Measurements from ENCODE around the gene AFAP1L1.
A peak's percentile ranks its signal among the peaks of the same experiment; 100 is the strongest.

AFAP1L1 gene

GRCh38 chr5:149344151-149344550 is 72.5 kb downstream of the AFAP1L1 start:
- DNase-seq (ENCODE audit: insufficient read length, low spot score) (no peak), FAIRE-seq (no peak)

- DNase-seq (ENCODE audit: insufficient read length, low spot score) = peak; percentile 96
- FAIRE-seq = peak; percentile 69
Measured at GRCh38 chr5:149345147-149345891, 73.7 kb downstream of the AFAP1L1 start, which contains the start of gene GRPEL2. GRPEL2 (plus strand) TSS chr5:149345499; CDS start chr5:149345540, 41 bp downstream.

- DNase-seq (ENCODE audit: insufficient read length, low spot score) (no peak), FAIRE-seq (no peak)
Measured at GRCh38 chr5:149345892-149346222, 74.2 kb downstream of the AFAP1L1 start.

- DNase-seq (ENCODE audit: insufficient read length, low spot score) (no peak), FAIRE-seq (no peak)
Measured at GRCh38 chr5:149348518-149348917, 76.9 kb downstream of the AFAP1L1 start.

- DNase-seq (ENCODE audit: insufficient read length, low spot score) (no peak), FAIRE-seq (no peak)
Measured at GRCh38 chr5:149349382-149349781, 77.7 kb downstream of the AFAP1L1 start.

GRCh38 chr5:149352169-149352568 is 80.5 kb downstream of the AFAP1L1 start:
- FAIRE-seq = no peak
- DNase-seq (ENCODE audit: insufficient read length, low spot score) = no peak

GRCh38 chr5:149353911-149354310 is 82.3 kb downstream of the AFAP1L1 start:
- no peak for FAIRE-seq

GRCh38 chr5:149355688-149356087 is 84.0 kb downstream of the AFAP1L1 start:
- DNase-seq (ENCODE audit: insufficient read length, low spot score) = no peak
- FAIRE-seq = no peak

More at GRCh38 chr5:149353911-149354310, 82.3 kb downstream of the AFAP1L1 start:
- no peak for DNase-seq (ENCODE audit: insufficient read length, low spot score)

GRCh38 chr5:149356391-149356790 is 84.7 kb downstream of the AFAP1L1 start:
- DNase-seq (ENCODE audit: insufficient read length, low spot score) = no peak
- no peak for FAIRE-seq

GRCh38 chr5:149357370-149358293 is 86.0 kb downstream of the AFAP1L1 start, which contains the start of gene PCYOX1L:
PCYOX1L (plus strand) TSS chr5:149358046; CDS start chr5:149358069, 23 bp downstream.
- DNase-seq (ENCODE audit: insufficient read length, low spot score) (peak; percentile 97), FAIRE-seq (peak; percentile 92)

- FAIRE-seq = no peak
Measured at GRCh38 chr5:149358294-149358651, 86.6 kb downstream of the AFAP1L1 start.

GRCh38 chr5:149358868-149359495 is 87.3 kb downstream of the AFAP1L1 start:
- FAIRE-seq (no peak), DNase-seq (ENCODE audit: insufficient read length, low spot score) (no peak)

More at GRCh38 chr5:149358294-149358651, 86.6 kb downstream of the AFAP1L1 start:
- DNase-seq (ENCODE audit: insufficient read length, low spot score) = no peak

GRCh38 chr5:149360272-149360671 is 88.6 kb downstream of the AFAP1L1 start:
- DNase-seq (ENCODE audit: insufficient read length, low spot score) (no peak), FAIRE-seq (no peak)

GRCh38 chr5:149362541-149362940 is 90.9 kb downstream of the AFAP1L1 start:
- no peak for FAIRE-seq
- DNase-seq (ENCODE audit: insufficient read length, low spot score) = no peak

- no peak for FAIRE-seq
- DNase-seq (ENCODE audit: insufficient read length, low spot score) = no peak
Measured at GRCh38 chr5:149363358-149363757, 91.7 kb downstream of the AFAP1L1 start.

GRCh38 chr5:149363936-149364335 is 92.3 kb downstream of the AFAP1L1 start:
- DNase-seq (ENCODE audit: insufficient read length, low spot score) (no peak), FAIRE-seq (no peak)

- no peak for FAIRE-seq
Measured at GRCh38 chr5:149364719-149365118, 93.1 kb downstream of the AFAP1L1 start.

GRCh38 chr5:149365418-149365817 is 93.8 kb downstream of the AFAP1L1 start:
- FAIRE-seq (no peak), DNase-seq (ENCODE audit: insufficient read length, low spot score) (no peak)

More at GRCh38 chr5:149364719-149365118, 93.1 kb downstream of the AFAP1L1 start:
- no peak for DNase-seq (ENCODE audit: insufficient read length, low spot score)

GRCh38 chr5:149366169-149366729 is 94.6 kb downstream of the AFAP1L1 start:
- DNase-seq (ENCODE audit: insufficient read length, low spot score) (no peak), FAIRE-seq (no peak)

- FAIRE-seq (peak; percentile 16), DNase-seq (ENCODE audit: insufficient read length, low spot score) (peak; percentile 87)
Measured at GRCh38 chr5:149367249-149367971, 95.8 kb downstream of the AFAP1L1 start.

Data from HTR-8/SVneo (cell line).